ENCODE results near the gene B3GNT3.

GRCh38 chr19:17843292-17843827 lies 48.4 kb downstream of the B3GNT3 start:
- TF ChIP-seq HDAC6 (IDR thresholded peaks at IDR 0.05; ENCODE audit: low read depth, low read length) = no peak
- no peak for TF ChIP-seq RNF2 (IDR thresholded peaks at IDR 0.05; ENCODE audit: borderline replicate concordance, low read depth, low read length, missing control alignments, poor library complexity, severe bottlenecking)
- TF ChIP-seq CTCF (IDR thresholded peaks at IDR 0.05; ENCODE audit: control extremely low read depth in 1 of 3, insufficient read depth in 1 of 3, low read depth in 1 of 3, low read length in 3 of 3) = no peak
- no peak for TF ChIP-seq POLR2AphosphoS5 (IDR thresholded peaks at IDR 0.05; ENCODE audit: low read depth, low read length)
- no peak for TF ChIP-seq CREB1 (IDR thresholded peaks at IDR 0.05)
